HepG2 (cell line): ENCODE data around the gene ARVCF. TPM values are rescaled to one million over a fixed set of nuclear protein-coding genes. Genes with fewer than 3 reads are reported as not detected.
A peak's percentile ranks its signal among the peaks of the same experiment; 100 is the strongest.

Experiments
- ARHGAP35 ChIP-seq: sonication (generic); formaldehyde crosslinking; IDR thresholded peaks from 2 replicates; pipeline ENCODE4 v1.9.0; 2022; ENCODE audit warnings: mild to moderate bottlenecking, inconsistent platforms, moderate library complexity, missing genetic modification reagents, borderline replicate concordance
- CENPBD1 ChIP-seq: sonication (generic); formaldehyde crosslinking; IDR thresholded peaks from 2 replicates; pipeline ENCODE4 v1.8.0; 2022; ENCODE audit warnings: missing genetic modification reagents, low read depth, mild to moderate bottlenecking, borderline replicate concordance
- DRAP1 ChIP-seq: IDR thresholded peaks from 2 replicates; pipeline ENCODE4 v1.6.1; 2016; ENCODE audit warnings: missing genetic modification reagents, missing compliant biosample characterization
- FOXA3 ChIP-seq: IDR thresholded peaks from 2 replicates; pipeline ENCODE4 v1.6.1; 2016; ENCODE audit warnings: missing genetic modification reagents, missing compliant biosample characterization
- KIAA2018 ChIP-seq: sonication (generic); formaldehyde crosslinking; IDR thresholded peaks from 2 replicates; pipeline ENCODE4 v1.5.0; 2020; ENCODE audit warnings: mild to moderate bottlenecking, missing genetic modification reagents, borderline replicate concordance
- MAX ChIP-seq: IDR thresholded peaks from 2 replicates; pipeline ENCODE4 v1.6.1; 2012; ENCODE audit warnings: inconsistent platforms
- NFATC3 ChIP-seq: sonication (generic); formaldehyde crosslinking; IDR thresholded peaks from 2 replicates; pipeline ENCODE4 v1.5.1; 2020; ENCODE audit warnings: mild to moderate bottlenecking, missing genetic modification reagents
- TSC22D2 ChIP-seq: sonication (generic); formaldehyde crosslinking; IDR thresholded peaks from 2 replicates; pipeline ENCODE4 v1.5.1; 2020; ENCODE audit warnings: missing genetic modification reagents, mild to moderate bottlenecking, borderline replicate concordance
- ZNF121 ChIP-seq: sonication (generic); formaldehyde crosslinking; IDR thresholded peaks from 2 replicates; pipeline ENCODE4 v1.5.0; 2020; ENCODE audit warnings: mild to moderate bottlenecking, missing genetic modification reagents
- ZNF136 ChIP-seq: sonication (generic); formaldehyde crosslinking; IDR thresholded peaks from 2 replicates; pipeline ENCODE4 v1.8.1; 2022; ENCODE audit warnings: low read depth, mild to moderate bottlenecking, moderate library complexity, missing genetic modification reagents
- ZNF160 ChIP-seq: sonication (generic); formaldehyde crosslinking; IDR thresholded peaks from 2 replicates; pipeline ENCODE4 v1.8.0; 2022; ENCODE audit warnings: mild to moderate bottlenecking, inconsistent platforms, missing genetic modification reagents
- ZNF282 ChIP-seq: fragments of 450-650 bp; IDR thresholded peaks from 2 replicates; pipeline ENCODE4 v1.6.1; 2018; ENCODE audit not compliant: partially characterized antibody
- ZNF609 ChIP-seq: sonication (generic); formaldehyde crosslinking; IDR thresholded peaks from 2 replicates; pipeline ENCODE4 v1.4.0; 2020; ENCODE audit warnings: mild to moderate bottlenecking, missing genetic modification reagents, borderline replicate concordance
- polyA plus RNA-seq, 8 experiments: library from polyadenylated mRNA; depleted of rRNA in 3 of 8; stranded (reverse) in 7 of 8; unstranded in 1 of 8; fragments of >200 nt; fragmentation: Illumina TruSeq in 4 of 8; extraction: Trizol in 4 of 8; gene quantifications; 2 replicates each; pipeline versions ENCODE4 v1.2.1 to v1.2.3, GENCODE V29; 2011 to 2016; ENCODE audit warnings: low read depth in 4 of 8, missing spikeins in 1 of 8, mixed read lengths in 1 of 8; ENCODE audit not compliant: insufficient read depth in 1 of 8
- total RNA-seq, 5 experiments: library from RNA; depleted of rRNA; stranded (reverse); fragments of >200 nt; fragmentation: Illumina TruSeq; extraction: Trizol; gene quantifications; 2 replicates each; pipeline ENCODE4 v1.2.3, GENCODE V29; 2016; ENCODE audit warnings: low read depth in 1 of 5

The ARVCF gene
- total and polyA plus RNA-seq, 2 of the 13 experiments (the other 11 are each of a cell fraction or from before 2014, with no cell fraction given), result 16.4 to 17.7 TPM

GRCh38 chr22:20016734-20017621 is at the start of gene ARVCF (continued):
- TF ChIP-seq ZNF609 (CRISPR knock-in tag), result no peak
- TF ChIP-seq TSC22D2, result no peak
- TF ChIP-seq MAX, result peak; percentile 57; the same call in 1 of the 2 replicates
- no peak for TF ChIP-seq CENPBD1 (CRISPR knock-in tag)
- TF ChIP-seq KIAA2018 (CRISPR knock-in tag), result peak; percentile 46; the same call in 1 of the 2 replicates
- TF ChIP-seq DRAP1 (CRISPR knock-in tag), result no peak
- TF ChIP-seq ZNF121 (CRISPR knock-in tag), result no peak
- no peak for TF ChIP-seq ARHGAP35 (CRISPR knock-in tag)
- 0 out of 2 replicates have a peak, but pooled peaks have one; percentile 15 for TF ChIP-seq ZNF160 (CRISPR knock-in tag)
- no peak for TF ChIP-seq NFATC3 (CRISPR knock-in tag)
- TF ChIP-seq FOXA3 (CRISPR knock-in tag), result no peak
- 0 out of 2 replicates have a peak, but pooled peaks have one; percentile 70 for TF ChIP-seq ZNF136 (CRISPR knock-in tag)
- TF ChIP-seq ZNF282, result no peak
